Measurements from ENCODE around the gene SLC49A4. TPM values are rescaled to one million over a fixed set of nuclear protein-coding genes. Genes with fewer than 3 reads are reported as not detected.

Gene SLC49A4
- total RNA-seq, 2 donors from 2014 or later: 2.9 to 3.5 TPM

- H3K4me1 Mint-ChIP-seq (ENCODE audit: low read depth): no peaks in the 10 kb centered on the region
- peaks cover 3 to 14% of the 10 kb centered on the region in 2 donors for H3K36me3 Mint-ChIP-seq (ENCODE audit: insufficient read depth in 2 of 2)
- DNase-seq (no peak), ATAC-seq (replicated peaks in 1 of 2) (no peak)
- no peak overlapping the region for H3K27ac Mint-ChIP-seq
- H3K4me3 Mint-ChIP-seq: no peak overlapping the region
- H3K9me3 Mint-ChIP-seq: no peaks in the 10 kb centered on the region
- H3K27me3 Mint-ChIP-seq (ENCODE audit: low read depth): no peaks in the 10 kb centered on the region
Observed at GRCh38 chr3:122835590-122835989, 40.7 kb downstream of the SLC49A4 start.

DNA sequence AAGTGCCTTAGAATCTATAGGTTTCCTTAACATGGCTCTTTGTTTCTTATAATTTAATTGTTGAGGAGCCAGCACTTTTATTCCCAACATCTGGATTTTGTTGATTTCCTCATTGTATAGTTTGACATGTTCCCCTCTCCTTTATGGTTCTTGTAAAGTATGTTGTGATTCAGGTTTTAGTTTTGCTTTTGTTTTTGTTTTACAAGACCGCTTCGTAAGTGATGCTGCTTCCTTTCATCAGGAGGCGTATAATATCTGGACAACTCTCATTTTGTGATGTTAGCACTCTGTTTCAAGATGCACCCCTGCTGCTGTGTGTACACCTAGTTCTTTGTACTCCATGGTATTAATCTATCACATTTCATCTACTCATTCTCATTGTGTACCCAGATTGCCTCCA is 48.7 kb downstream of the SLC49A4 start:
- H3K27me3 Mint-ChIP-seq (ENCODE audit: low read depth): no peaks in the 10 kb centered on the region
- DNase-seq (no peak), ATAC-seq (replicated peaks in 1 of 2) (no peak)
- no peaks in the 10 kb centered on the region for H3K4me1 Mint-ChIP-seq (ENCODE audit: low read depth)
- peaks cover 0 to 3% of the 10 kb centered on the region in 2 donors for H3K36me3 Mint-ChIP-seq (ENCODE audit: insufficient read depth in 2 of 2)
- H3K9me3 Mint-ChIP-seq: no peaks in the 10 kb centered on the region
- peak overlapping the region; percentile 8 for H3K27ac Mint-ChIP-seq
- H3K4me3 Mint-ChIP-seq: peak overlapping the region; percentile 39 to 52

GRCh38 chr3:122857019-122857418 is 62.1 kb downstream of the SLC49A4 start:
- peaks cover 0 to 2% of the 10 kb centered on the region in 2 donors for H3K36me3 Mint-ChIP-seq (ENCODE audit: insufficient read depth in 2 of 2)
- peaks cover 8% of the 10 kb centered on the region for H3K4me1 Mint-ChIP-seq (ENCODE audit: low read depth)
- DNase-seq (no peak), ATAC-seq (replicated peaks in 1 of 2) (no peak)
- H3K4me3 Mint-ChIP-seq: no peak overlapping the region
- no peak overlapping the region for H3K27ac Mint-ChIP-seq
- H3K9me3 Mint-ChIP-seq: no peaks in the 10 kb centered on the region
- no peaks in the 10 kb centered on the region for H3K27me3 Mint-ChIP-seq (ENCODE audit: low read depth)

DNA sequence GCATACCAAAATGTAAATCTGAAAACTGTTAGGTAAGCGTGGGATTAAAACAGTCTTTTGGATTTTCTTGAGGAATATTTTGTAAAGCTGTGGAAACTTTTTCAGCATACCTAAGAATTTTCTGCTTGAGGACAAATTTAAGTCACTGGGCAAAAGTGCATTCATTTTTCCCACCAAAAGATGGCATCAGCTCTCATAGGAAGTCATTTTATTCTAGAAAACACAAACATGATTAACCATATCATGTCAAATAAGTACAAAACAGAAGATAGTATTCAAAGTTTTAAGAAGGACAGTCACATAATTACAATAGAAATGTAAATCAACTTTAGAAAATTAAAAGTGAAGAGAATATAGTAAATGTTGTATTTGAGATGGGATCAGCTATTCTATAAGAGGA is 63.5 kb downstream of the SLC49A4 start:
- H3K27me3 Mint-ChIP-seq (ENCODE audit: low read depth): no peaks in the 10 kb centered on the region
- H3K36me3 Mint-ChIP-seq (ENCODE audit: insufficient read depth in 2 of 2): peaks cover 0 to 2% of the 10 kb centered on the region in 2 donors
- ATAC-seq (replicated peaks in 1 of 2) (no peak), DNase-seq (no peak)
- H3K27ac Mint-ChIP-seq: no peak overlapping the region
- no peaks in the 10 kb centered on the region for H3K9me3 Mint-ChIP-seq
- H3K4me1 Mint-ChIP-seq (ENCODE audit: low read depth): peaks cover 8% of the 10 kb centered on the region
- no peak overlapping the region for H3K4me3 Mint-ChIP-seq

GRCh38 chr3:122859021-122859805 is 64.3 kb downstream of the SLC49A4 start:
- DNase-seq (no peak), ATAC-seq (replicated peaks in 1 of 2) (no peak)
- Mint-ChIP-seq H3K36me3 (ENCODE audit: insufficient read depth in 2 of 2) (peaks cover 0 to 2% of the 10 kb centered on the region in 2 donors), H3K9me3 (no peaks in the 10 kb centered on the region), H3K4me1 (ENCODE audit: low read depth) (peaks cover 8% of the 10 kb centered on the region), H3K27ac (no peak overlapping the region), H3K27me3 (ENCODE audit: low read depth) (no peaks in the 10 kb centered on the region), H3K4me3 (no peak overlapping the region)

GRCh38 chr3:122862381-122862780 is 67.5 kb downstream of the SLC49A4 start:
- Mint-ChIP-seq H3K4me3 (no peak overlapping the region), H3K36me3 (ENCODE audit: insufficient read depth in 2 of 2) (no peaks in the 10 kb centered on the region), H3K27ac (no peak overlapping the region), H3K9me3 (no peaks in the 10 kb centered on the region), H3K4me1 (ENCODE audit: low read depth) (peaks cover under 1% of the 10 kb centered on the region), H3K27me3 (ENCODE audit: low read depth) (no peaks in the 10 kb centered on the region)
- DNase-seq (no peak), ATAC-seq (replicated peaks in 1 of 2) (no peak)

DNA sequence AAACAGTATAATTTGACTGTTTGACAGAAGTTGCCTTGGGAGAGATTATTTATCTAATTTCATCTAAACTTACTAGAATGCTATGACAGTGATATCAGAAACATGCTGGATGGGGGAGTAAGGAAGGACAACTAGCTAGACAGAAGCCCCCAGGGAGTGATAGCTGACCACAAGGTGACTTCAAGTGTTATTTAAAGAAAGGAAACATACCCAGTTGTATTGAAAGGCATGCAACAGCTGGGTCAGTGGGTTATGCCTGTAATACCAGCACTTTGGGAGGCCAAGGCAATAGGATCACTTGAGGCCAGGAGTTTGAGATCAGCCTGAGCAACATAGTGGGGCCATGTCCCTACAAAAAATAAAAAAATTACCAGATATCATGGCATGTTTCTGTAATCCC is 69.6 kb downstream of the SLC49A4 start:
- H3K4me3 Mint-ChIP-seq: no peak overlapping the region
- H3K27ac Mint-ChIP-seq: no peak overlapping the region

GRCh38 chr3:122868322-122868721 is 73.5 kb downstream of the SLC49A4 start:
- no peaks in the 10 kb centered on the region for H3K4me1 Mint-ChIP-seq (ENCODE audit: low read depth)
- no peaks in the 10 kb centered on the region for H3K27me3 Mint-ChIP-seq (ENCODE audit: low read depth)
- no peaks in the 10 kb centered on the region for H3K36me3 Mint-ChIP-seq (ENCODE audit: insufficient read depth in 2 of 2)
- H3K9me3 Mint-ChIP-seq: no peaks in the 10 kb centered on the region
- ATAC-seq (replicated peaks in 1 of 2) (no peak), DNase-seq (no peak)
- no peak overlapping the region for H3K27ac Mint-ChIP-seq
- H3K4me3 Mint-ChIP-seq: no peak overlapping the region

More for the DNA sequence above, 69.6 kb downstream of the SLC49A4 start:
- Mint-ChIP-seq H3K27me3 (ENCODE audit: low read depth) (no peaks in the 10 kb centered on the region), H3K9me3 (no peaks in the 10 kb centered on the region), H3K36me3 (ENCODE audit: insufficient read depth in 2 of 2) (no peaks in the 10 kb centered on the region), H3K4me1 (ENCODE audit: low read depth) (no peaks in the 10 kb centered on the region)
- DNase-seq (no peak), ATAC-seq (replicated peaks in 1 of 2) (no peak)

GRCh38 chr3:122873741-122874515 is 79.1 kb downstream of the SLC49A4 start:
- H3K9me3 Mint-ChIP-seq: no peaks in the 10 kb centered on the region
- H3K4me3 Mint-ChIP-seq: no peak overlapping the region
- no peaks in the 10 kb centered on the region for H3K27me3 Mint-ChIP-seq (ENCODE audit: low read depth)
- peaks cover 0 to 2% of the 10 kb centered on the region in 2 donors for H3K36me3 Mint-ChIP-seq (ENCODE audit: insufficient read depth in 2 of 2)
- DNase-seq: no peak
- ATAC-seq (replicated peaks in 1 of 2): no peak
- peaks cover 19% of the 10 kb centered on the region for H3K4me1 Mint-ChIP-seq (ENCODE audit: low read depth)
- H3K27ac Mint-ChIP-seq: no peak overlapping the region

DNA sequence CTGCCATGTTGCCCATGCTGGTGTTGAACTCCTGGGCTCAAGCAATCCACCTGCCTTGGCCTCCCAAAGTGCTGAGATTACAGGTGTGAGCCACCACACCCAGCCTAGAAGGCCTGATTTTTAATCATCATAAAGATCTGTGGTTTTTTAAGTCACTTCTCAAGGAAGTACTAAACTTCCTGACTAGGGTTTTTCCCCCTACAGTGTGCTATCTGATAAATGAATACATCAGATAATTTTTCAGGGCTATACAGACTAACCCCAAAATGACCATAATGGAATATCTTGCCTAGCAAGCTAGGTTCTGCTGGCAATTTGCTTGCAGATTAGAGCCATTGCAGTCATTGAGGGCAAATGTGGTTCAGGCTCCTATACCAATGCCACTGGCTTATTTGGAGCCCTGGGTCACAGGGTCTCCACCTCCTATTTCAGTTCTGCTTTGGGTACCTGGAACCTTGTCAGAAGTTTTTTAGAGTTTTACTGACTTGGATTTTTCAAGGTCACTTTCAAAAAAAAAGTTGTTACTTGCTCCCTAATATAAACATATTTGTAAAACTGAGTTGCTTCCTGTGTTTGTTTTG is 80.8 kb downstream of the SLC49A4 start:
- H3K27ac Mint-ChIP-seq: no peak overlapping the region
- ATAC-seq (replicated peaks in 1 of 2): no peak
- no peak for DNase-seq
- H3K4me3 Mint-ChIP-seq: no peak overlapping the region
- H3K4me1 Mint-ChIP-seq (ENCODE audit: low read depth): peaks cover 19% of the 10 kb centered on the region
- no peaks in the 10 kb centered on the region for H3K9me3 Mint-ChIP-seq
- peaks cover 0 to 3% of the 10 kb centered on the region in 2 donors for H3K36me3 Mint-ChIP-seq (ENCODE audit: insufficient read depth in 2 of 2)
- H3K27me3 Mint-ChIP-seq (ENCODE audit: low read depth): no peaks in the 10 kb centered on the region

GRCh38 chr3:122880173-122880572 is 85.3 kb downstream of the SLC49A4 start:
- H3K27ac Mint-ChIP-seq: no peak overlapping the region

GRCh38 chr3:122880624-122881023 is 85.8 kb downstream of the SLC49A4 start:
- DNase-seq: no peak
- H3K36me3 Mint-ChIP-seq (ENCODE audit: insufficient read depth in 2 of 2): peaks cover 0 to 3% of the 10 kb centered on the region in 2 donors
- no peaks in the 10 kb centered on the region for H3K9me3 Mint-ChIP-seq
- no peaks in the 10 kb centered on the region for H3K27me3 Mint-ChIP-seq (ENCODE audit: low read depth)
- H3K27ac Mint-ChIP-seq: no peak overlapping the region
- H3K4me1 Mint-ChIP-seq (ENCODE audit: low read depth): peaks cover 16% of the 10 kb centered on the region
- no peak overlapping the region for H3K4me3 Mint-ChIP-seq
- no peak for ATAC-seq (replicated peaks in 1 of 2)

More at GRCh38 chr3:122880173-122880572, 85.3 kb downstream of the SLC49A4 start:
- Mint-ChIP-seq H3K4me3 (no peak overlapping the region), H3K4me1 (ENCODE audit: low read depth) (peaks cover 20% of the 10 kb centered on the region), H3K27me3 (ENCODE audit: low read depth) (no peaks in the 10 kb centered on the region), H3K36me3 (ENCODE audit: insufficient read depth in 2 of 2) (peaks cover 0 to 3% of the 10 kb centered on the region in 2 donors), H3K9me3 (no peaks in the 10 kb centered on the region)
- DNase-seq: no peak
- no peak for ATAC-seq (replicated peaks in 1 of 2)

- DNase-seq (no peak), ATAC-seq (replicated peaks in 1 of 2) (no peak)
- Mint-ChIP-seq H3K4me1 (ENCODE audit: low read depth) (peaks cover 6% of the 10 kb centered on the region), H3K4me3 (no peak overlapping the region), H3K9me3 (no peaks in the 10 kb centered on the region), H3K36me3 (ENCODE audit: insufficient read depth in 2 of 2) (peaks cover 0 to 1% of the 10 kb centered on the region in 2 donors), H3K27me3 (ENCODE audit: low read depth) (no peaks in the 10 kb centered on the region), H3K27ac (no peak overlapping the region)
Observed at GRCh38 chr3:122882361-122882947, 87.6 kb downstream of the SLC49A4 start.

Measured in activated T-cell treated with anti-CD3 and anti-CD28 coated beads, Interleukin-2, amount 50 U/mL, for 72 hours (primary cell).